Keratinocyte (primary cell): ENCODE measurements around the gene SNCA. TPM values are rescaled to one million over a fixed set of nuclear protein-coding genes. Genes with fewer than 3 reads are reported as not detected.

ENCODE experiments used
- DNase-seq: peaks from one replicate; pipeline ENCODE4 v3.0.0-alpha.2; 2011; ENCODE audit warnings: low read depth, missing footprints, low spot score
- FAIRE-seq: peaks from 2 replicates; lab custom pipeline; 2011; peaks lifted over from hg19 to GRCh38; lab: Jason Lieb, UNC
- H2AFZ ChIP-seq: 2 replicates; pipeline ENCODE4 v1.6.0; 2012; ENCODE audit warnings: low read length, control low read depth, inconsistent platforms; ENCODE audit not compliant: control insufficient read depth
- H3K27ac ChIP-seq: 2 replicates; pipeline ENCODE4 v1.5.1; 2011; ENCODE audit warnings: low read length; ENCODE audit not compliant: control insufficient read depth, insufficient read depth
- H3K27me3 ChIP-seq: 3 replicates; pipeline ENCODE4 v1.6.0; 2011; ENCODE audit warnings: low read length; ENCODE audit not compliant: control insufficient read depth, insufficient read depth; ENCODE audit errors: extremely low read depth
- H3K36me3 ChIP-seq, 2 experiments: 2 replicates in 1 of 2; 3 replicates in 1 of 2; pipeline ENCODE4 v1.5.1; 2011; ENCODE audit warnings: low read length in 2 of 2, mild to moderate bottlenecking in 1 of 2; ENCODE audit not compliant: control insufficient read depth in 2 of 2, insufficient read depth in 2 of 2; ENCODE audit errors: extremely low read depth in 1 of 2
- H3K4me1 ChIP-seq: 3 replicates; pipeline ENCODE4 v1.5.1; 2011; ENCODE audit warnings: low read length; ENCODE audit not compliant: control insufficient read depth, insufficient read depth; ENCODE audit errors: extremely low read depth
- H3K4me2 ChIP-seq: 3 replicates; pipeline ENCODE4 v1.6.0; 2011; ENCODE audit warnings: low read depth, low read length; ENCODE audit not compliant: control insufficient read depth, insufficient read depth; ENCODE audit errors: extremely low read depth
- H3K4me3 ChIP-seq, 3 experiments: fragments of 200-600 bp in 1 of 3; sonication (generic) in 1 of 3; 2 replicates in 2 of 3; 3 replicates in 1 of 3; pipeline ENCODE4 v1.5.1; 2011 to 2016; ENCODE audit warnings: low read length in 3 of 3, mild to moderate bottlenecking in 3 of 3, control low read depth in 2 of 3, inconsistent platforms in 1 of 3, low read depth in 1 of 3, mixed read lengths in 1 of 3, mixed run types in 1 of 3, moderate library complexity in 1 of 3; ENCODE audit not compliant: control insufficient read depth in 2 of 3, insufficient read depth in 2 of 3; ENCODE audit errors: extremely low read depth in 1 of 3
- H3K79me2 ChIP-seq: 2 replicates; pipeline ENCODE4 v1.6.0; 2012; ENCODE audit warnings: low read length; ENCODE audit not compliant: control insufficient read depth, insufficient read depth
- H3K9ac ChIP-seq: 3 replicates; pipeline ENCODE4 v1.6.0; 2011; ENCODE audit warnings: low read length; ENCODE audit not compliant: control insufficient read depth, insufficient read depth; ENCODE audit errors: extremely low read depth
- H3K9me1 ChIP-seq: 3 replicates; pipeline ENCODE4 v1.6.0; 2011; ENCODE audit warnings: low read length; ENCODE audit not compliant: control insufficient read depth, insufficient read depth; ENCODE audit errors: extremely low read depth
- H3K9me3 ChIP-seq: 2 replicates; pipeline ENCODE4 v1.5.1; 2012; ENCODE audit warnings: low read depth, low read length; ENCODE audit not compliant: control insufficient read depth
- H4K20me1 ChIP-seq: 3 replicates; pipeline ENCODE4 v1.6.0; 2011; ENCODE audit warnings: low read length; ENCODE audit not compliant: control insufficient read depth, insufficient read depth; ENCODE audit errors: extremely low read depth
- EZH2 ChIP-seq: IDR thresholded peaks from one replicate; pipeline ENCODE4 v1.6.1; 2012; ENCODE audit warnings: inconsistent platforms, mild to moderate bottlenecking, low read length, moderate library complexity
- dilution Hi-C: fragments of 300-500 bp; cut with MboI; formaldehyde crosslinking; loops from one replicate; pipeline ENCODE4 v1.7.0; 2020; ENCODE audit warnings: low sequenced_read_pairs; ENCODE audit not compliant: extremely low pct_ligation_motif_present
- polyA plus RNA-seq, 5 experiments: library from polyadenylated mRNA; depleted of rRNA in 3 of 5; stranded (reverse) in 3 of 5; stranded (forward) in 1 of 5; unstranded in 1 of 5; fragments of >200 nt; gene quantifications; 1 replicate in 1 of 5; 2 replicates in 3 of 5; 3 replicates in 1 of 5; pipeline versions ENCODE4 v1.2.1 to v1.2.3, GENCODE V29; 2011 to 2012; ENCODE audit warnings: missing spikeins in 2 of 5, low read depth in 1 of 5, low replicate concordance in 1 of 5
- TF ChIP-seq, protein P1 (sequence below), 3 experiments: IDR thresholded peaks in 1 of 3; conservative IDR thresholded peaks in 1 of 3; optimal IDR thresholded peaks in 1 of 3; 2 replicates in 2 of 3; 3 replicates in 1 of 3; pipeline versions ENCODE3 to v1.5.1; 2011; ENCODE audit warnings: low read length in 3 of 3, mild to moderate bottlenecking in 3 of 3, moderate library complexity in 2 of 3, control low read depth in 1 of 3, inconsistent platforms in 1 of 3; ENCODE audit not compliant: insufficient read depth in 2 of 3; ENCODE audit errors: extremely low read depth in 1 of 3

Gene SNCA
- polyA plus RNA-seq, 1 donor (not counting 4 experiments of a cell fraction or from before 2014, with no cell fraction given), result 61.3 TPM

DNA sequence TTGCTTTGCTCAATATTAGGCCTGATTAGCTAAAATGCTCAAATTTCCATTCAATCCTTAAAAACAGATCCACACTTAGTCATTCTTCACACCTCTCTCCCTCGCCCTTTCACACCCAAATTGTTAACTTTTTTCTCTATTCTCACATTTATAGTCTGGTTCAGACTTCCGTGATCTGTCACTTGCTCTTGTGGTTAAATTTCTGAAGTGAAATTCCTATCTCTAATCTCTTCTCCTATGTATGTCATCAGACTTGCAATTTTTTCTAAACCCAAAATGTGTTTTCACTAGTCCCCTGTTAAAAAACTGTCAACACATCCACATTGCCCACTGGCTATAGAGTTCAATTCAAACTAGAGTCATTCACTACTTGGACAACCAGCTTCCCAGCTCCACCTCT, 63.2 kb downstream of the SNCA start:
- Histone ChIP-seq H3K27me3 (no peaks in the 10 kb centered on the region), H3K36me3 (peaks cover 0 to 2% of the 10 kb centered on the region in 2 experiments), H3K9ac (no peak overlapping the region), H3K4me1 (no peaks in the 10 kb centered on the region), H2AFZ (no peak overlapping the region), H3K9me1 (no peaks in the 10 kb centered on the region), H4K20me1 (no peaks in the 10 kb centered on the region), H3K4me2 (no peak overlapping the region), H3K4me3 (no peak overlapping the region), H3K27ac (no peak overlapping the region), H3K79me2 (no peaks in the 10 kb centered on the region), H3K9me3 (no peaks in the 10 kb centered on the region)
- TF ChIP-seq, protein P1, sequence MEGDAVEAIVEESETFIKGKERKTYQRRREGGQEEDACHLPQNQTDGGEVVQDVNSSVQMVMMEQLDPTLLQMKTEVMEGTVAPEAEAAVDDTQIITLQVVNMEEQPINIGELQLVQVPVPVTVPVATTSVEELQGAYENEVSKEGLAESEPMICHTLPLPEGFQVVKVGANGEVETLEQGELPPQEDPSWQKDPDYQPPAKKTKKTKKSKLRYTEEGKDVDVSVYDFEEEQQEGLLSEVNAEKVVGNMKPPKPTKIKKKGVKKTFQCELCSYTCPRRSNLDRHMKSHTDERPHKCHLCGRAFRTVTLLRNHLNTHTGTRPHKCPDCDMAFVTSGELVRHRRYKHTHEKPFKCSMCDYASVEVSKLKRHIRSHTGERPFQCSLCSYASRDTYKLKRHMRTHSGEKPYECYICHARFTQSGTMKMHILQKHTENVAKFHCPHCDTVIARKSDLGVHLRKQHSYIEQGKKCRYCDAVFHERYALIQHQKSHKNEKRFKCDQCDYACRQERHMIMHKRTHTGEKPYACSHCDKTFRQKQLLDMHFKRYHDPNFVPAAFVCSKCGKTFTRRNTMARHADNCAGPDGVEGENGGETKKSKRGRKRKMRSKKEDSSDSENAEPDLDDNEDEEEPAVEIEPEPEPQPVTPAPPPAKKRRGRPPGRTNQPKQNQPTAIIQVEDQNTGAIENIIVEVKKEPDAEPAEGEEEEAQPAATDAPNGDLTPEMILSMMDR (optimal IDR thresholded peaks at IDR 0.05 in 1 of 3, IDR thresholded peaks at IDR 0.05 in 1 of 3, conservative IDR thresholded peaks at IDR 0.05 in 1 of 3; ENCODE audit: extremely low read depth in 1 of 3, insufficient read depth in 2 of 3, low read length in 3 of 3), result no peak
- TF ChIP-seq EZH2, result no peak
- dilution Hi-C loops, result no loop called here
- DNase-seq, result no peak
- FAIRE-seq, result no peak

DNA sequence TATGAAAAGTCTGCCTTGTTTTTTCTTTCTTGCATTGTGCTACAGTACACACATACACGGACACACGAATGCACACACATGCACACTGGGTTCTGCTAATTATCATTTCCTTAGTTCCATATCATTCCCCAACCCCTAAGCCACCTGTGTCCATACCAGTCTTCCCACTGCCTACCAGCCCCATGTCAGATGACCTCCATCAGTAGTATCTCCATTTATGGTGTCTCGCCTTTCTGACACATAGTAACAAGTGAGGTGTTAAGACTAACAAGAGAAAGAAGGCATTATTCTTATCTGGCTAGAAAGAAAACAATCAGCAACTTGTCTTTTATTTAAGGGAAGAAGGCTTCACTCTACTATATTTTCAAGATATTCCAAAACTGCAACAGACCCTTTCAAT, 67.1 kb downstream of the SNCA start:
- DNase-seq (no peak), FAIRE-seq (no peak)
- Histone ChIP-seq H2AFZ (no peak overlapping the region), H3K9me1 (no peaks in the 10 kb centered on the region), H3K4me3 (no peak overlapping the region), H4K20me1 (no peaks in the 10 kb centered on the region), H3K9me3 (no peaks in the 10 kb centered on the region), H3K79me2 (no peaks in the 10 kb centered on the region), H3K36me3 (no peaks in the 10 kb centered on the region), H3K27ac (no peak overlapping the region), H3K4me2 (no peak overlapping the region), H3K9ac (no peak overlapping the region), H3K4me1 (no peaks in the 10 kb centered on the region), H3K27me3 (no peaks in the 10 kb centered on the region)
- TF ChIP-seq, protein P1 (optimal IDR thresholded peaks at IDR 0.05 in 1 of 3, IDR thresholded peaks at IDR 0.05 in 1 of 3, conservative IDR thresholded peaks at IDR 0.05 in 1 of 3; ENCODE audit: extremely low read depth in 1 of 3, insufficient read depth in 2 of 3, low read length in 3 of 3), result no peak
- no peak for TF ChIP-seq EZH2
- dilution Hi-C loops, result no loop called here
